HepG2 (cell line): ENCODE data around the gene DNAAF1. TPM values are rescaled to one million over a fixed set of nuclear protein-coding genes. Genes with fewer than 3 reads are reported as not detected.

Source experiments
- ATAC-seq: fragments of 200-7000 bp; cut with Tn5 transposase; 3 replicates; pipeline ENCODE4 v1.9.1; 2020; ENCODE audit warnings: mild to moderate bottlenecking, moderate library complexity
- BruUV-seq: library from RNA; stranded (reverse); fragments of 400-500 nt; replicated peaks from 2 replicates; lab custom pipeline; 2021; lab: Mats Ljungman, UMichigan
- CTCF ChIA-PET: fragments of 300-600 bp; formaldehyde crosslinking; extraction: SDS; loops from one replicate; lab custom pipeline; 2021; ENCODE audit warnings: low total read pairs, inconsistent platforms, low intra/inter-chr PET ratio; lab: Yijun Ruan, JAX
- POLR2A ChIA-PET: fragments of 350-600 bp; sonication (Branson Sonifier 250); formaldehyde crosslinking; loops from one replicate; lab custom pipeline; 2020; ENCODE audit warnings: antibody characterized with exemption, inconsistent platforms; lab: Yijun Ruan, JAX
- DNase-seq: peaks from one replicate; pipeline ENCODE4 v3.0.0-alpha.2; 2015; ENCODE audit warnings: low spot score
- FAIRE-seq: peaks from 3 replicates; lab custom pipeline; 2011; peaks lifted over from hg19 to GRCh38; lab: Jason Lieb, UNC
- H2AFZ ChIP-seq: one replicate; pipeline ENCODE4 v1.6.1; 2011; ENCODE audit warnings: low read length, inconsistent platforms
- H3K27ac ChIP-seq: fragments of 300-600 bp; 3 replicates; pipeline ENCODE4 v1.8.0; 2011; ENCODE audit warnings: mixed run types, mild to moderate bottlenecking, mixed read lengths, low read length, inconsistent platforms; ENCODE audit not compliant: insufficient read depth; ENCODE audit errors: extremely low read length
- H3K27me3 ChIP-seq, 2 experiments: fragments of 200-600 bp in 1 of 2; 2 replicates in 1 of 2; 3 replicates in 1 of 2; pipeline versions ENCODE4 v1.6.0 to v1.8.0; 2011; ENCODE audit warnings: low read length in 2 of 2, mild to moderate bottlenecking in 2 of 2, moderate library complexity in 2 of 2, inconsistent platforms in 1 of 2; ENCODE audit not compliant: insufficient read depth in 2 of 2, control insufficient read depth in 1 of 2
- H3K36me3 ChIP-seq, 2 experiments: fragments of 200-600 bp in 1 of 2; replicated peaks in 1 of 2; 2 replicates in 1 of 2; 3 replicates in 1 of 2; pipeline versions ENCODE4 v1.5.1 to v1.8.0; 2011; ENCODE audit warnings: low read length in 2 of 2, inconsistent platforms in 1 of 2; ENCODE audit not compliant: insufficient read depth in 2 of 2, control insufficient read depth in 1 of 2
- H3K4me1 ChIP-seq: 2 replicates; pipeline ENCODE4 v1.5.1; 2012; ENCODE audit warnings: low read length, inconsistent platforms; ENCODE audit not compliant: insufficient read depth
- H3K4me2 ChIP-seq: 2 replicates; pipeline ENCODE4 v1.6.0; 2011; ENCODE audit warnings: low read depth, low read length, inconsistent platforms
- H3K4me3 ChIP-seq, 3 experiments: fragments of 200-600 bp in 1 of 3; sonication (generic), shearing (Covaris generic) in 1 of 3; replicated peaks in 1 of 3; 2 replicates each; pipeline ENCODE4 v1.5.1; 2011 to 2016; ENCODE audit warnings: low read length in 3 of 3, inconsistent platforms in 2 of 3, low read depth in 2 of 3, mild to moderate bottlenecking in 2 of 3, control low read depth in 1 of 3, mixed read lengths in 1 of 3; ENCODE audit not compliant: insufficient read depth in 1 of 3
- H3K79me2 ChIP-seq: one replicate; pipeline ENCODE4 v1.6.1; 2011; ENCODE audit warnings: low read length, inconsistent platforms; ENCODE audit not compliant: insufficient read depth
- H3K9ac ChIP-seq: 2 replicates; pipeline ENCODE4 v1.6.0; 2011; ENCODE audit warnings: mild to moderate bottlenecking, low read depth, low read length, inconsistent platforms; ENCODE audit not compliant: insufficient read depth
- H3K9me3 ChIP-seq: 2 replicates; pipeline ENCODE4 v1.5.1; 2012; ENCODE audit warnings: mild to moderate bottlenecking, low read length
- H4K20me1 ChIP-seq: 2 replicates; pipeline ENCODE4 v1.6.0; 2011; ENCODE audit warnings: inconsistent platforms, mild to moderate bottlenecking, low read length, moderate library complexity; ENCODE audit not compliant: insufficient read depth
- CEBPB ChIP-seq: IDR thresholded peaks from 2 replicates; pipeline ENCODE4 v1.6.1; 2011; ENCODE audit warnings: low read depth, low read length, improper control_type of control experiment, borderline replicate concordance
- CREB1 ChIP-seq, 2 experiments: fragments of 450-650 bp in 1 of 2; IDR thresholded peaks; 2 replicates each; pipeline ENCODE4 v1.6.1; 2016 to 2017; ENCODE audit warnings: control low read depth in 1 of 2, mild to moderate bottlenecking in 1 of 2, missing compliant biosample characterization in 1 of 2, missing genetic modification characterization in 1 of 2
- HNF4A ChIP-seq: sonication (generic); formaldehyde crosslinking; IDR thresholded peaks from 2 replicates; pipeline ENCODE4 v1.4.0; 2020; ENCODE audit warnings: missing genetic modification reagents
- IKZF1 ChIP-seq: fragments of 450-650 bp; IDR thresholded peaks from 2 replicates; pipeline ENCODE4 v1.7.1; 2016
- NFIC ChIP-seq: IDR thresholded peaks from 2 replicates; pipeline ENCODE4 v1.6.1; 2012; ENCODE audit warnings: mild to moderate bottlenecking, low read length, inconsistent platforms
- NKX3-1 ChIP-seq: sonication (generic); formaldehyde crosslinking; IDR thresholded peaks from 2 replicates; pipeline ENCODE4 v1.5.0; 2020; ENCODE audit warnings: missing genetic modification reagents
- RBM22 ChIP-seq: fragments of 200-400 bp; formaldehyde crosslinking; optimal IDR thresholded peaks from 2 replicates; pipeline ENCODE3; 2017; ENCODE audit warnings: mild to moderate bottlenecking, low read length, moderate library complexity
- RFXANK ChIP-seq: IDR thresholded peaks from 2 replicates; pipeline ENCODE4 v1.6.1; 2016
- SPEN ChIP-seq: sonication (generic); formaldehyde crosslinking; IDR thresholded peaks from 2 replicates; pipeline ENCODE4 v1.5.1; 2020; ENCODE audit warnings: low read depth, mild to moderate bottlenecking, missing genetic modification reagents
- TBP ChIP-seq: sonication (generic); formaldehyde crosslinking; IDR thresholded peaks from 2 replicates; pipeline ENCODE4 v1.5.0; 2020; ENCODE audit warnings: missing genetic modification reagents
- THYN1 ChIP-seq: sonication (generic); formaldehyde crosslinking; IDR thresholded peaks from 2 replicates; pipeline ENCODE4 v1.8.1; 2023; ENCODE audit warnings: low read depth, mild to moderate bottlenecking, moderate library complexity, missing genetic modification reagents, borderline replicate concordance
- ZNF225 ChIP-seq: sonication (generic); formaldehyde crosslinking; IDR thresholded peaks from 2 replicates; pipeline ENCODE4 v1.4.0; 2020; ENCODE audit warnings: mild to moderate bottlenecking, missing genetic modification reagents
- ZNF333 ChIP-seq: sonication (generic); formaldehyde crosslinking; IDR thresholded peaks from 2 replicates; pipeline ENCODE4 v1.4.0; 2020; ENCODE audit warnings: mild to moderate bottlenecking, missing genetic modification reagents, borderline replicate concordance
- ZNF749 ChIP-seq: sonication (generic); formaldehyde crosslinking; IDR thresholded peaks from 2 replicates; pipeline ENCODE4 v1.8.0; 2022; ENCODE audit warnings: mild to moderate bottlenecking, missing genetic modification reagents, moderate library complexity, borderline replicate concordance
- WGBS: methylation state at CpG from one replicate; pipeline ENCODE4 v1.1.6; 2017; ENCODE audit warnings: low lambda C conversion rate; 5-methylcytosine and 5-hydroxymethylcytosine counted together
- in situ Hi-C: cut with HindIII; loops from 2 replicates; pipeline ENCODE4 v1.10.0; 2017; ENCODE audit warnings: low pct_unique_long_range_greater_than_20kb; ENCODE audit not compliant: extremely low pct_ligation_motif_present
- intact Hi-C: fragments of 100-400 bp; cut with micrococcal nuclease; formaldehyde crosslinking; loops from one replicate; pipeline ENCODE4 v1.10.0; 2022; ENCODE audit not compliant: unreplicated experiment
- polyA plus RNA-seq, 8 experiments: library from polyadenylated mRNA; depleted of rRNA in 3 of 8; stranded (reverse) in 7 of 8; unstranded in 1 of 8; fragments of >200 nt; fragmentation: Illumina TruSeq in 4 of 8; extraction: Trizol in 4 of 8; gene quantifications; 2 replicates each; pipeline versions ENCODE4 v1.2.1 to v1.2.3, GENCODE V29; 2011 to 2016; ENCODE audit warnings: low read depth in 4 of 8, missing spikeins in 1 of 8, mixed read lengths in 1 of 8; ENCODE audit not compliant: insufficient read depth in 1 of 8
- total RNA-seq, 5 experiments: library from RNA; depleted of rRNA; stranded (reverse); fragments of >200 nt; fragmentation: Illumina TruSeq; extraction: Trizol; gene quantifications; 2 replicates each; pipeline ENCODE4 v1.2.3, GENCODE V29; 2016; ENCODE audit warnings: low read depth in 1 of 5
- TF ChIP-seq, protein P1 (sequence below): sonication (generic); formaldehyde crosslinking; IDR thresholded peaks from 2 replicates; pipeline ENCODE4 v1.4.0; 2020; ENCODE audit warnings: missing genetic modification reagents, borderline replicate concordance
- TF ChIP-seq, protein P2 (sequence below): sonication (generic); formaldehyde crosslinking; IDR thresholded peaks from 2 replicates; pipeline ENCODE4 v1.8.0; 2022; ENCODE audit warnings: mild to moderate bottlenecking, missing genetic modification reagents, borderline replicate concordance
- TF ChIP-seq, protein P3 (sequence below): sonication (generic); formaldehyde crosslinking; IDR thresholded peaks from 2 replicates; pipeline ENCODE4 v1.5.0; 2020; ENCODE audit warnings: mild to moderate bottlenecking, missing genetic modification reagents, moderate library complexity
- TF ChIP-seq, protein P4 (sequence below): sonication (generic); formaldehyde crosslinking; IDR thresholded peaks from 2 replicates; pipeline ENCODE4 v1.4.0; 2020; ENCODE audit warnings: low read depth, mild to moderate bottlenecking, missing genetic modification reagents

DNAAF1 gene
- total and polyA plus RNA-seq, 2 of the 13 experiments (the other 11 are each of a cell fraction or from before 2014, with no cell fraction given), result 0.04 TPM; not detected in 1

DNA sequence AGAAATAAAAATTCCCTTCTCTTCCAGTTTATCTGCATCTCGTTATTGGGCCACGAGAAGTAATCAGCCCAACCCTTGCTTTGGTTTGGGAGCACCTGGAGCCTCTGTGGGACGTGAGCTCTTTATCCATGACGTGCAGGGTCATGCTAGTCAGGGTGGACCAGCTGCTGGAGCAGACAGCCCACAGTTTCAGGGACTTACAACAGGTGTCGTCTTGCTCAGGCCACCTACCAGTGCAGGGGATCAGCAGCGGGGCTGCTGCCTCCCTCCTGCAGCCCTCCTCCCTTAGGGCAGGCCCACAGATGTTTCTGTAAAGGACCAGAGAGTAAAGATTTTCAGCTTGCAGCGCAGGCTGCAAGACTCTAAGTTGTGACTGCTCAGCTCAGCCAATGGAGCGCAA, 62.8 kb downstream of the DNAAF1 start:
- CTCF ChIA-PET, result no interaction called here
- FAIRE-seq (no peak), ATAC-seq (peak; percentile 38; the same call in 2 of the 3 replicates), DNase-seq (no peak)
- Histone ChIP-seq H3K4me1 (no peaks in the 10 kb centered on the region), H3K4me2 (no peak overlapping the region), H3K79me2 (no peaks in the 10 kb centered on the region), H3K27me3 (peaks cover 15 to 35% of the 10 kb centered on the region in 2 experiments; a peak in 4 of 5 replicates), H3K9ac (no peak overlapping the region), H4K20me1 (no peaks in the 10 kb centered on the region), H3K27ac (no peak overlapping the region), H3K4me3 (no peak overlapping the region), H2AFZ (no peak overlapping the region), H3K9me3 (no peaks in the 10 kb centered on the region), H3K36me3 (no peaks in the 10 kb centered on the region)
- no TSS peak for BruUV-seq
- in situ Hi-C loops, result no loop called here
- intact Hi-C loops, result no loop called here
- POLR2A ChIA-PET, result no interaction called here
- WGBS, result 18% methylated on average over 8 of the region's 8 CpGs
- TF ChIP-seq THYN1 (no peak), SPEN (CRISPR knock-in tag) (no peak), HNF4A (CRISPR knock-in tag) (no peak), ZNF333 (CRISPR knock-in tag) (no peak), NFIC (no peak), ZNF749 (CRISPR knock-in tag) (no peak), TBP (CRISPR knock-in tag) (no peak), IKZF1 (no peak), ZNF225 (CRISPR knock-in tag) (no peak), CREB1 (IDR thresholded peaks at IDR 0.05) (no peak), CREB1 (CRISPR knock-in tag; IDR thresholded peaks at IDR 0.05) (no peak), RFXANK (no peak), RBM22 (no peak), NKX3-1 (CRISPR knock-in tag) (no peak), CEBPB (no peak)
- TF ChIP-seq, protein P1, sequence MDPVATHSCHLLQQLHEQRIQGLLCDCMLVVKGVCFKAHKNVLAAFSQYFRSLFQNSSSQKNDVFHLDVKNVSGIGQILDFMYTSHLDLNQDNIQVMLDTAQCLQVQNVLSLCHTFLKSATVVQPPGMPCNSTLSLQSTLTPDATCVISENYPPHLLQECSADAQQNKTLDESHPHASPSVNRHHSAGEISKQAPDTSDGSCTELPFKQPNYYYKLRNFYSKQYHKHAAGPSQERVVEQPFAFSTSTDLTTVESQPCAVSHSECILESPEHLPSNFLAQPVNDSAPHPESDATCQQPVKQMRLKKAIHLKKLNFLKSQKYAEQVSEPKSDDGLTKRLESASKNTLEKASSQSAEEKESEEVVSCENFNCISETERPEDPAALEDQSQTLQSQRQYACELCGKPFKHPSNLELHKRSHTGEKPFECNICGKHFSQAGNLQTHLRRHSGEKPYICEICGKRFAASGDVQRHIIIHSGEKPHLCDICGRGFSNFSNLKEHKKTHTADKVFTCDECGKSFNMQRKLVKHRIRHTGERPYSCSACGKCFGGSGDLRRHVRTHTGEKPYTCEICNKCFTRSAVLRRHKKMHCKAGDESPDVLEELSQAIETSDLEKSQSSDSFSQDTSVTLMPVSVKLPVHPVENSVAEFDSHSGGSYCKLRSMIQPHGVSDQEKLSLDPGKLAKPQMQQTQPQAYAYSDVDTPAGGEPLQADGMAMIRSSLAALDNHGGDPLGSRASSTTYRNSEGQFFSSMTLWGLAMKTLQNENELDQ (CRISPR knock-in tag), result no peak
- TF ChIP-seq, protein P2, sequence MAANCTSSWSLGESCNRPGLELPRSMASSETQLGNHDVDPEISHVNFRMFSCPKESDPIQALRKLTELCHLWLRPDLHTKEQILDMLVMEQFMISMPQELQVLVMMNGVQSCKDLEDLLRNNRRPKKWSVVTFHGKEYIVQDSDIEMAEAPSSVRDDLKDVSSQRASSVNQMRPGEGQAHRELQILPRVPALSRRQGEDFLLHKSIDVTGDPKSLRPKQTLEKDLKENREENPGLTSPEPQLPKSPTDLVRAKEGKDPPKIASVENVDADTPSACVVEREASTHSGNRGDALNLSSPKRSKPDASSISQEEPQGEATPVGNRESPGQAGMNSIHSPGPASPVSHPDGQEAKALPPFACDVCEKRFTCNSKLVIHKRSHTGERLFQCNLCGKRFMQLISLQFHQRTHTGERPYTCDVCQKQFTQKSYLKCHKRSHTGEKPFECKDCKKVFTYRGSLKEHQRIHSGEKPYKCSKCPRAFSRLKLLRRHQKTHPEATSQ (CRISPR knock-in tag), result no peak
- TF ChIP-seq, protein P3, sequence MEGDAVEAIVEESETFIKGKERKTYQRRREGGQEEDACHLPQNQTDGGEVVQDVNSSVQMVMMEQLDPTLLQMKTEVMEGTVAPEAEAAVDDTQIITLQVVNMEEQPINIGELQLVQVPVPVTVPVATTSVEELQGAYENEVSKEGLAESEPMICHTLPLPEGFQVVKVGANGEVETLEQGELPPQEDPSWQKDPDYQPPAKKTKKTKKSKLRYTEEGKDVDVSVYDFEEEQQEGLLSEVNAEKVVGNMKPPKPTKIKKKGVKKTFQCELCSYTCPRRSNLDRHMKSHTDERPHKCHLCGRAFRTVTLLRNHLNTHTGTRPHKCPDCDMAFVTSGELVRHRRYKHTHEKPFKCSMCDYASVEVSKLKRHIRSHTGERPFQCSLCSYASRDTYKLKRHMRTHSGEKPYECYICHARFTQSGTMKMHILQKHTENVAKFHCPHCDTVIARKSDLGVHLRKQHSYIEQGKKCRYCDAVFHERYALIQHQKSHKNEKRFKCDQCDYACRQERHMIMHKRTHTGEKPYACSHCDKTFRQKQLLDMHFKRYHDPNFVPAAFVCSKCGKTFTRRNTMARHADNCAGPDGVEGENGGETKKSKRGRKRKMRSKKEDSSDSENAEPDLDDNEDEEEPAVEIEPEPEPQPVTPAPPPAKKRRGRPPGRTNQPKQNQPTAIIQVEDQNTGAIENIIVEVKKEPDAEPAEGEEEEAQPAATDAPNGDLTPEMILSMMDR, result no peak
- TF ChIP-seq, protein P4, sequence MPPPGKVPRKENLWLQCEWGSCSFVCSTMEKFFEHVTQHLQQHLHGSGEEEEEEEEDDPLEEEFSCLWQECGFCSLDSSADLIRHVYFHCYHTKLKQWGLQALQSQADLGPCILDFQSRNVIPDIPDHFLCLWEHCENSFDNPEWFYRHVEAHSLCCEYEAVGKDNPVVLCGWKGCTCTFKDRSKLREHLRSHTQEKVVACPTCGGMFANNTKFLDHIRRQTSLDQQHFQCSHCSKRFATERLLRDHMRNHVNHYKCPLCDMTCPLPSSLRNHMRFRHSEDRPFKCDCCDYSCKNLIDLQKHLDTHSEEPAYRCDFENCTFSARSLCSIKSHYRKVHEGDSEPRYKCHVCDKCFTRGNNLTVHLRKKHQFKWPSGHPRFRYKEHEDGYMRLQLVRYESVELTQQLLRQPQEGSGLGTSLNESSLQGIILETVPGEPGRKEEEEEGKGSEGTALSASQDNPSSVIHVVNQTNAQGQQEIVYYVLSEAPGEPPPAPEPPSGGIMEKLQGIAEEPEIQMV, result no peak
